DLD1 (cell line): ENCODE measurements around the gene OR5B21.

Experiments
- in situ Hi-C: cut with HindIII; loops from 2 replicates; pipeline ENCODE4 v1.10.0; 2017; ENCODE audit warnings: low sequenced_read_pairs

OR5B21 gene

GRCh38 chr11:58508005-58508404 is at the start of gene OR5B21:
Gene OR5B21 (minus strand): TSS chr11:58508105. CDS start chr11:58508105, 0 bp downstream.
- in situ Hi-C loops: no loop called here

GRCh38 chr11:58549644-58550043 is 41.7 kb upstream of the OR5B21 start:
- in situ Hi-C loops: no loop called here

- in situ Hi-C loops: no loop called here
These were observed 38.9 kb upstream of the OR5B21 start for GRCh38 chr11:58546841-58547240.

GRCh38 chr11:58531865-58532341 is 24.0 kb upstream of the OR5B21 start:
- in situ Hi-C loops: no loop called here

- in situ Hi-C loops: no loop called here
These were observed 22.3 kb upstream of the OR5B21 start for GRCh38 chr11:58530236-58530635.

- in situ Hi-C loops: no loop called here
These were observed 19.5 kb upstream of the OR5B21 start for GRCh38 chr11:58527429-58527828.

- in situ Hi-C loops: no loop called here
These were observed 18.8 kb upstream of the OR5B21 start for GRCh38 chr11:58526721-58527120.

GRCh38 chr11:58525037-58525614 is 17.2 kb upstream of the OR5B21 start:
- in situ Hi-C loops: no loop called here

GRCh38 chr11:58524232-58525036 is 16.5 kb upstream of the OR5B21 start:
- in situ Hi-C loops: no loop called here

GRCh38 chr11:58513747-58514367 is 6.0 kb upstream of the OR5B21 start:
- in situ Hi-C loops: no loop called here

- in situ Hi-C loops: no loop called here
These were observed 3.7 kb upstream of the OR5B21 start for GRCh38 chr11:58511636-58512035.

- in situ Hi-C loops: no loop called here
These were observed 1.8 kb upstream of the OR5B21 start for GRCh38 chr11:58509748-58510147.

- in situ Hi-C loops: no loop called here
These were observed 909 bp upstream of the OR5B21 start for GRCh38 chr11:58508814-58509213.

- in situ Hi-C loops: no loop called here
These were observed 550 bp downstream of the OR5B21 start for GRCh38 chr11:58507355-58507754.

GRCh38 chr11:58506935-58507334 is 970 bp downstream of the OR5B21 start:
- in situ Hi-C loops: no loop called here

GRCh38 chr11:58505849-58506248 is 2.1 kb downstream of the OR5B21 start:
- in situ Hi-C loops: no loop called here

GRCh38 chr11:58504232-58504631 is 3.7 kb downstream of the OR5B21 start:
- in situ Hi-C loops: no loop called here

- in situ Hi-C loops: no loop called here
These were observed 4.5 kb downstream of the OR5B21 start for GRCh38 chr11:58503361-58503856.

- in situ Hi-C loops: no loop called here
These were observed 5.9 kb downstream of the OR5B21 start for GRCh38 chr11:58502004-58502403.

- in situ Hi-C loops: no loop called here
These were observed 9.4 kb downstream of the OR5B21 start for GRCh38 chr11:58498464-58498863.

- in situ Hi-C loops: no loop called here
These were observed 10.0 kb downstream of the OR5B21 start for GRCh38 chr11:58497951-58498350.

- in situ Hi-C loops: no loop called here
These were observed 12.0 kb downstream of the OR5B21 start for GRCh38 chr11:58495906-58496305.
